OCI-LY1 (cell line): ENCODE data around the gene MYO16.
A peak's percentile ranks its signal among the peaks of the same experiment; 100 is the strongest.

Source experiments
- H2AFZ ChIP-seq: fragments of 200-600 bp; sonication (generic), shearing (Covaris generic); 2 replicates; pipeline ENCODE4 v1.6.0; 2014; ENCODE audit warnings: antibody characterized with exemption, mild to moderate bottlenecking, low read length
- H3F3A ChIP-seq: fragments of 200-600 bp; sonication (generic), shearing (Covaris generic); 2 replicates; pipeline ENCODE4 v1.6.0; 2014; ENCODE audit warnings: mild to moderate bottlenecking, antibody characterized with exemption, low read length, moderate library complexity; ENCODE audit not compliant: insufficient read depth
- H3K27ac ChIP-seq: fragments of 200-600 bp; sonication (generic); 2 replicates; pipeline ENCODE4 v1.5.1; 2014; ENCODE audit warnings: low read length, mixed run types, mild to moderate bottlenecking, low read depth; ENCODE audit not compliant: poor library complexity, severe bottlenecking
- H3K27me3 ChIP-seq: fragments of 200-600 bp; sonication (generic); 2 replicates; pipeline ENCODE4 v1.6.0; 2014; ENCODE audit warnings: antibody characterized with exemption, mild to moderate bottlenecking, low read length, moderate library complexity; ENCODE audit not compliant: insufficient read depth
- H3K36me3 ChIP-seq: fragments of 200-600 bp; sonication (generic); 2 replicates; pipeline ENCODE4 v1.6.1; 2014; ENCODE audit warnings: mild to moderate bottlenecking, antibody characterized with exemption, low read length, moderate library complexity, mixed read lengths; ENCODE audit not compliant: insufficient read depth
- H3K4me1 ChIP-seq: fragments of 200-600 bp; sonication (generic); 2 replicates; pipeline ENCODE4 v1.5.1; 2014; ENCODE audit warnings: mild to moderate bottlenecking, low read length, moderate library complexity; ENCODE audit not compliant: insufficient read depth, severe bottlenecking
- H3K4me2 ChIP-seq: fragments of 200-600 bp; sonication (generic), shearing (Covaris generic); 2 replicates; pipeline ENCODE4 v1.6.1; 2014; ENCODE audit warnings: low read length
- H3K4me3 ChIP-seq: fragments of 200-600 bp; sonication (generic); 2 replicates; pipeline ENCODE4 v1.5.1; 2014; ENCODE audit warnings: low read length, low read depth, mild to moderate bottlenecking, mixed read lengths; ENCODE audit not compliant: poor library complexity, severe bottlenecking
- H3K79me2 ChIP-seq: fragments of 200-600 bp; shearing (Covaris generic); 2 replicates; pipeline ENCODE4 v1.6.1; 2016; ENCODE audit warnings: mixed run types, low read length, mixed read lengths; ENCODE audit not compliant: insufficient read depth
- H3K9ac ChIP-seq: fragments of 200-600 bp; sonication (generic), shearing (Covaris generic); 2 replicates; pipeline ENCODE4 v1.6.1; 2014; ENCODE audit warnings: mild to moderate bottlenecking, low read length, mixed read lengths
- H3K9me2 ChIP-seq: fragments of 200-600 bp; sonication (generic), shearing (Covaris generic); 2 replicates; pipeline ENCODE4 v1.6.1; 2014; ENCODE audit warnings: low read depth, mild to moderate bottlenecking, low read length, mixed read lengths
- H3K9me3 ChIP-seq: fragments of 200-600 bp; shearing (Covaris generic); 2 replicates; pipeline ENCODE4 v1.6.1; 2014; ENCODE audit warnings: low read length, mixed read lengths
- H4K20me1 ChIP-seq: fragments of 200-600 bp; sonication (generic), shearing (Covaris generic); 2 replicates; pipeline ENCODE4 v1.6.0; 2016; ENCODE audit warnings: mild to moderate bottlenecking, low read length; ENCODE audit not compliant: insufficient read depth
- EZH2 ChIP-seq: fragments of 200-600 bp; sonication (generic), shearing (Covaris generic); IDR thresholded peaks from 2 replicates; pipeline ENCODE4 v1.8.0; 2017; ENCODE audit warnings: borderline replicate concordance, mixed run types, mild to moderate bottlenecking, antibody characterized with exemption, low read length, moderate library complexity, mixed read lengths
- TF ChIP-seq, protein P1 (sequence below): fragments of 200-600 bp; sonication (generic), shearing (Covaris generic); IDR thresholded peaks from 2 replicates; pipeline ENCODE4 v1.5.1; 2017; ENCODE audit warnings: mild to moderate bottlenecking, antibody characterized with exemption, low read length, moderate library complexity, mixed read lengths

Gene MYO16

DNA sequence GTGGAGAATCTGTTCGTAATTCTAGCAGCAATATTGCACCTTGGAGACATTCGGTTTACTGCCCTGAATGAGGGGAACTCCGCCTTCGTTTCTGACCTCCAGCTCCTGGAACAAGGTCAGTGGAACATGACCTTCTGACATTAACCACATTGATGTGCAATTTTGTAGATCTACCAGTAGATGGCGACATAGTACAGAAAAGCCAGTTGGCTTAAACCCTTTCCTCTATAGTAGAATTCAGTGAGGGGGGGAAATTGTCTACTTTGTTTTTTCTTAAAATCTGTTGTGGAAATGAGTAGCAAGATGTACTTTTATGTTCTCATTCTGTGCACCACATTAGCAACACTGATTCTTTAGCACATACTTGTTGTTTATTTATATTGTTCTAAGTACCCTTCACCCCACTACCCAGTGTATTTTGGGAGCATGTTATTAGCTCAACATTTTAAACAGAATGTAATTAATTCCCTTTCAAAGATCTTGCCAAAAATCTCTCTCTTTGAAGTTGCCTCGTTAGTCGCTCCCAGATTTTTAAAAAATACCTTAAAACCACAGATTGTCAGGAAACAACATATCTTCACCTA lies 332.2 kb downstream of the MYO16 start:
- no peaks in the 10 kb centered on the region for H3K79me2 ChIP-seq
- no peak overlapping the region for H3K27ac ChIP-seq
- TF ChIP-seq EZH2 = no peak
- TF ChIP-seq, protein P1, sequence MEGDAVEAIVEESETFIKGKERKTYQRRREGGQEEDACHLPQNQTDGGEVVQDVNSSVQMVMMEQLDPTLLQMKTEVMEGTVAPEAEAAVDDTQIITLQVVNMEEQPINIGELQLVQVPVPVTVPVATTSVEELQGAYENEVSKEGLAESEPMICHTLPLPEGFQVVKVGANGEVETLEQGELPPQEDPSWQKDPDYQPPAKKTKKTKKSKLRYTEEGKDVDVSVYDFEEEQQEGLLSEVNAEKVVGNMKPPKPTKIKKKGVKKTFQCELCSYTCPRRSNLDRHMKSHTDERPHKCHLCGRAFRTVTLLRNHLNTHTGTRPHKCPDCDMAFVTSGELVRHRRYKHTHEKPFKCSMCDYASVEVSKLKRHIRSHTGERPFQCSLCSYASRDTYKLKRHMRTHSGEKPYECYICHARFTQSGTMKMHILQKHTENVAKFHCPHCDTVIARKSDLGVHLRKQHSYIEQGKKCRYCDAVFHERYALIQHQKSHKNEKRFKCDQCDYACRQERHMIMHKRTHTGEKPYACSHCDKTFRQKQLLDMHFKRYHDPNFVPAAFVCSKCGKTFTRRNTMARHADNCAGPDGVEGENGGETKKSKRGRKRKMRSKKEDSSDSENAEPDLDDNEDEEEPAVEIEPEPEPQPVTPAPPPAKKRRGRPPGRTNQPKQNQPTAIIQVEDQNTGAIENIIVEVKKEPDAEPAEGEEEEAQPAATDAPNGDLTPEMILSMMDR = peak; percentile 95
- H3K9me2 ChIP-seq = no peaks in the 10 kb centered on the region
- no peaks in the 10 kb centered on the region for H3K4me1 ChIP-seq
- H3K9ac ChIP-seq = no peak overlapping the region
- H3K27me3 ChIP-seq = no peaks in the 10 kb centered on the region
- no peak overlapping the region for H2AFZ ChIP-seq
- H3K36me3 ChIP-seq = no peaks in the 10 kb centered on the region
- no peak overlapping the region for H3K4me2 ChIP-seq
- no peaks in the 10 kb centered on the region for H4K20me1 ChIP-seq
- H3K9me3 ChIP-seq = no peaks in the 10 kb centered on the region
- H3K4me3 ChIP-seq = no peak overlapping the region
- no peaks in the 10 kb centered on the region for H3F3A ChIP-seq

DNA sequence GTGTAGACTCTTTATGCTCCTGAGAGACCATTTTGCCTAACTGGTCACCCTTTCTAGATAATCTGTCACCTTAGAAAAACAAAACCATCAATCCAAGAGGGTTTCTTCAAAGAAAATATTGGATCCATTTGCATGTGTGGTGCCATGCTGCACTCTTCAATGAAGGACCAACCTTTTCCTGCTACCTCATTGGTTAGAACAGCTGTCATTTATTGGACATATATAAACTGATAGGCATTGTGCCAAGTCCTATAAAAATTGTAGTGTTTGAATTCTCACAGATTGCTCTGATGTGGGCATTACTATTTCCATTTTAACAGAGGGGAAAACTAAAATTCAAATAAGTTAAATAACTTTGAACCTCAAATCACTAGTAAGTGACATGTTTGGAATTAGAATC lies 333.2 kb downstream of the MYO16 start:
- no peak for TF ChIP-seq EZH2
- TF ChIP-seq, protein P1 = no peak
- Histone ChIP-seq H3K4me2 (no peak overlapping the region), H3F3A (no peaks in the 10 kb centered on the region), H3K27ac (no peak overlapping the region), H3K9me3 (no peaks in the 10 kb centered on the region), H4K20me1 (no peaks in the 10 kb centered on the region), H3K27me3 (no peaks in the 10 kb centered on the region), H3K9ac (no peak overlapping the region), H3K79me2 (no peaks in the 10 kb centered on the region), H2AFZ (no peak overlapping the region), H3K36me3 (no peaks in the 10 kb centered on the region), H3K9me2 (no peaks in the 10 kb centered on the region), H3K4me3 (no peak overlapping the region), H3K4me1 (no peaks in the 10 kb centered on the region)

DNA sequence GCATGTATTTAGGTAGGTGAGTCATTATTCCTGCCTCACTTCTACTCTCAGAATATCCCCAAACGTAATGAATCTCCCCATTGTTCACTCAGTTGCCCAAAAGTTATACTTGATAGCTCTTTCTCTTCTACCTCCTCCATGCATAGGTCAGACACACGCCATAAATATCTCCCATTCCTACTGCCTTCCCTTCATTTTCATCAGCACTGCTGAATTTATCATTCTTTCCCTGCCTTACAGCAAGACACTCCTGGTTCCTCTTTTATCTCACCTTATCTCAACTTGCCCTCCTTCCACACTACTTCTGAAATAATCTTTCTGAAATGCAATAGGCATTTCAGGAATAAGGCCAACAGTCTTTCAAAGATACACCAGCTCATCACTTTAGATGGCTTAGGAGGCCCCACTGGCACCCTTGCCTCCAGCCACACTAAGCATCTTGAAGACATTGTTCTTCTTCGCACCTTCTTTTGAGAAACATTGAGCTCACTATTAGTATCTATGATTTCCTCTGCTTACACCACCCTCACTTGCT lies 333.9 kb downstream of the MYO16 start:
- no peaks in the 10 kb centered on the region for H3K9me2 ChIP-seq
- no peak for TF ChIP-seq EZH2
- TF ChIP-seq, protein P1 = no peak

More for the DNA sequence above, 333.9 kb downstream of the MYO16 start:
- no peak overlapping the region for H3K4me3 ChIP-seq
- H2AFZ ChIP-seq = no peak overlapping the region
- H3K9me3 ChIP-seq = no peaks in the 10 kb centered on the region
- no peaks in the 10 kb centered on the region for H3K36me3 ChIP-seq
- H3K4me2 ChIP-seq = no peak overlapping the region
- H3K79me2 ChIP-seq = no peaks in the 10 kb centered on the region
- no peak overlapping the region for H3K9ac ChIP-seq
- no peaks in the 10 kb centered on the region for H3K27me3 ChIP-seq
- no peaks in the 10 kb centered on the region for H4K20me1 ChIP-seq
- H3K27ac ChIP-seq = no peak overlapping the region
- no peaks in the 10 kb centered on the region for H3K4me1 ChIP-seq
- no peaks in the 10 kb centered on the region for H3F3A ChIP-seq
